Duodenal mucosa (tissue), 2 donors: Measurements from ENCODE around the gene PGC.

ENCODE experiments used
- H3K27ac ChIP-seq: one replicate; pipeline ENCODE4 v1.7.0; 2013; ENCODE audit warnings: low read depth, low read length
- H3K27me3 ChIP-seq, 2 donors: one replicate each; pipeline ENCODE4 v1.7.0; 2013; ENCODE audit warnings: low read length in 2 of 2, control low read depth in 1 of 2; ENCODE audit not compliant: insufficient read depth in 2 of 2, control insufficient read depth in 1 of 2
- H3K36me3 ChIP-seq, 2 donors: one replicate each; pipeline ENCODE4 v1.7.0; 2013; ENCODE audit warnings: low read length in 2 of 2, control low read depth in 1 of 2; ENCODE audit not compliant: insufficient read depth in 2 of 2, control insufficient read depth in 1 of 2
- H3K4me1 ChIP-seq, 2 donors: one replicate each; pipeline ENCODE4 v1.7.0; 2013; ENCODE audit warnings: low read length in 2 of 2, control low read depth in 1 of 2; ENCODE audit not compliant: insufficient read depth in 2 of 2, control insufficient read depth in 1 of 2
- H3K4me3 ChIP-seq, 2 donors: one replicate each; pipeline ENCODE4 v1.7.0; 2013; ENCODE audit warnings: low read length in 2 of 2, low read depth in 1 of 2
- H3K9ac ChIP-seq, 2 donors: one replicate each; pipeline ENCODE4 v1.7.0; 2013; ENCODE audit warnings: low read length in 2 of 2, low read depth in 1 of 2
- H3K9me3 ChIP-seq, 2 donors: one replicate each; pipeline ENCODE4 v1.7.0; 2013; ENCODE audit warnings: low read length in 2 of 2, control low read depth in 1 of 2; ENCODE audit not compliant: control insufficient read depth in 1 of 2

Gene PGC

GRCh38 chr6:41735427-41736185 is 11.6 kb downstream of the PGC start, which contains the start of gene TFEB:
Gene TFEB, minus strand, starts transcription at chr6:41735608. Its CDS starts 44,395 bp downstream, at chr6:41691213.
- Histone ChIP-seq H3K36me3 (no peaks in the 10 kb centered on the region), H3K9me3 (no peaks in the 10 kb centered on the region), H3K9ac (peak within 1 kb of the TSS; percentile 33 to 63)

GRCh38 chr6:41734666-41735426 is 12.4 kb downstream of the PGC start:
- Histone ChIP-seq H3K4me1 (peaks cover 35 to 40% of the 10 kb centered on the region in 2 donors), H3K9me3 (no peaks in the 10 kb centered on the region), H3K36me3 (no peaks in the 10 kb centered on the region), H3K27me3 (no peaks in the 10 kb centered on the region), H3K27ac (peak overlapping the region; percentile 90), H3K9ac (peak overlapping the region; percentile 33 to 63), H3K4me3 (peak overlapping the region; percentile 74 to 79)

More at GRCh38 chr6:41735427-41736185, 11.6 kb downstream of the PGC start, which contains the start of gene TFEB:
- Histone ChIP-seq H3K4me3 (peak within 1 kb of the TSS; percentile 74 to 79), H3K4me1 (peaks cover 31 to 37% of the 10 kb centered on the region in 2 donors), H3K27ac (peak within 1 kb of the TSS; percentile 90), H3K27me3 (no peaks in the 10 kb centered on the region)

- Histone ChIP-seq H3K27me3 (no peaks in the 10 kb centered on the region), H3K27ac (peak overlapping the region; percentile 90), H3K9me3 (no peaks in the 10 kb centered on the region), H3K4me3 (peak overlapping the region; percentile 74 to 79), H3K36me3 (no peaks in the 10 kb centered on the region), H3K4me1 (peaks cover 43 to 45% of the 10 kb centered on the region in 2 donors), H3K9ac (peak overlapping the region; percentile 55 to 63)
These were observed 13.2 kb downstream of the PGC start for GRCh38 chr6:41733707-41734665.

- H3K36me3 ChIP-seq: no peaks in the 10 kb centered on the region
- peak overlapping the region; percentile 90 for H3K27ac ChIP-seq
- no peaks in the 10 kb centered on the region for H3K9me3 ChIP-seq
- peaks cover 48 to 50% of the 10 kb centered on the region in 2 donors for H3K4me1 ChIP-seq
- H3K9ac ChIP-seq: peak overlapping the region; percentile 44 to 55
- peak overlapping the region; percentile 74 to 79 for H3K4me3 ChIP-seq
- H3K27me3 ChIP-seq: no peaks in the 10 kb centered on the region
These were observed 13.9 kb downstream of the PGC start for GRCh38 chr6:41733360-41733706.

- H3K9me3 ChIP-seq: no peaks in the 10 kb centered on the region
- H3K4me3 ChIP-seq: peak overlapping the region; percentile 74 to 79
- H3K27me3 ChIP-seq: no peaks in the 10 kb centered on the region
- H3K9ac ChIP-seq: peak overlapping the region; percentile 44 to 55
- no peaks in the 10 kb centered on the region for H3K36me3 ChIP-seq
- H3K27ac ChIP-seq: peak overlapping the region; percentile 90
- peaks cover 54 to 56% of the 10 kb centered on the region in 2 donors for H3K4me1 ChIP-seq
These were observed 14.4 kb downstream of the PGC start for GRCh38 chr6:41732591-41733359.

- Histone ChIP-seq H3K9me3 (no peaks in the 10 kb centered on the region), H3K27ac (no peak overlapping the region), H3K36me3 (no peaks in the 10 kb centered on the region), H3K27me3 (no peaks in the 10 kb centered on the region), H3K4me3 (peak overlapping the region in 1 of 2 donors; percentile 18), H3K4me1 (peaks cover 54 to 58% of the 10 kb centered on the region in 2 donors), H3K9ac (no peak overlapping the region)
These were observed 15.0 kb downstream of the PGC start for GRCh38 chr6:41732149-41732548.

GRCh38 chr6:41731561-41732086 is 15.6 kb downstream of the PGC start:
- Histone ChIP-seq H3K9me3 (no peaks in the 10 kb centered on the region), H3K27me3 (no peaks in the 10 kb centered on the region), H3K27ac (no peak overlapping the region), H3K4me1 (peaks cover 54 to 58% of the 10 kb centered on the region in 2 donors), H3K36me3 (no peaks in the 10 kb centered on the region), H3K9ac (no peak overlapping the region), H3K4me3 (no peak overlapping the region)

- Histone ChIP-seq H3K4me3 (no peak overlapping the region), H3K36me3 (no peaks in the 10 kb centered on the region), H3K9ac (no peak overlapping the region), H3K4me1 (peaks cover 51 to 56% of the 10 kb centered on the region in 2 donors), H3K9me3 (no peaks in the 10 kb centered on the region), H3K27me3 (no peaks in the 10 kb centered on the region), H3K27ac (no peak overlapping the region)
These were observed 16.4 kb downstream of the PGC start for GRCh38 chr6:41730531-41731436.
